HuH-7.5 (cell line): ENCODE results near the gene APBA3.

ENCODE experiments used
- DNase-seq: peaks from one replicate; pipeline ENCODE4 v3.0.0; 2011; ENCODE audit warnings: low spot score

Gene APBA3

DNA sequence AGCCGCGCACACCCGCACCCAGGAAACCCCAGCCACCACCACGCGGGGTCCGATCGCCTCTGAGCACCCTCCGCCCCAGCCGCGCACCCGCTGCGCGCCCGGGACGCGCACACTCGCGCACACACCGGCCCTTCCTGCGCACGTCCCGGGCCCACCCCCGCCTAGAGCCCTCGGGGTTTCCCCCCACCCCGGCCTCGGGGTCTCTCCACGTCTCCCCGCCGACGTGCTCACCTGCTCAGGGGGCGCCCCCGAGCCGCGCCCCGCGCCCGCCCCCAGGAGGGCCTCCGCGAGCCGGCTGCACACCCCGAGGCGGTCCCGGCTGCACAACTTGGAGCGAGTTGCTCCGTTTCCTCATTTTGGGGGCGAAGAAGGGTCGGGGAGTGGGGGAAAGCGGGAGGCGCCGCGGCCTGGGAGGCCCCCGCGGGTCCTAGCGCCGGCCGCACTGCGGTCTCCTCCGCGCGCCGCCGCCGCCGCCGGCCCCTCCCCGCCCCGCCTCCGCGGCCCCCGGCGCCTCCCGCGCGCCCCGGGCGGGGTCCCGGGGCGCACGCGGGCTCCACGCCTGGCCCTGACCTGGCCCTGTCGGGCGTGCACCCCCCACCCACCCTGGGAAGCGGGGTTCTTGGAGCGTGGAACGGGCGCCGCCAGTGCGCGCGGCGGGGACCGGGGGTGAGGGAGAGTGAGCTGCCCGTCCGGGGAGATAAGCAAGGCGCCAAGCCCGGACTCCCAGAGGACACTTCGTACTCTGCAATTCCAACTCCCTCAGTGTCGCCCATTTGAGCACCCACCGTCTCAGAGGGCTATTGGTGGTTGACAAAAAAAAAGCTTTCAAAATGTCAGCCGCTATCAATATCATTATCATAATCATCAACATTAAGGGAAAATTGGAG is 24.7 kb upstream of the APBA3 start, which contains the start of gene MATK:
Gene MATK, minus strand, starts transcription at position 444 of the 887 bp plus-strand sequence. CDS start 1,246 bp downstream, outside the sequence.
- no peak for DNase-seq

- no peak for DNase-seq
These were observed 24.0 kb upstream of the APBA3 start for GRCh38 chr19:3785451-3785937.

GRCh38 chr19:3784607-3785450 is 23.3 kb upstream of the APBA3 start:
- DNase-seq: no peak

GRCh38 chr19:3783660-3784584 is 22.4 kb upstream of the APBA3 start:
- no peak for DNase-seq

GRCh38 chr19:3782903-3783302 is 21.4 kb upstream of the APBA3 start:
- DNase-seq: no peak

DNA sequence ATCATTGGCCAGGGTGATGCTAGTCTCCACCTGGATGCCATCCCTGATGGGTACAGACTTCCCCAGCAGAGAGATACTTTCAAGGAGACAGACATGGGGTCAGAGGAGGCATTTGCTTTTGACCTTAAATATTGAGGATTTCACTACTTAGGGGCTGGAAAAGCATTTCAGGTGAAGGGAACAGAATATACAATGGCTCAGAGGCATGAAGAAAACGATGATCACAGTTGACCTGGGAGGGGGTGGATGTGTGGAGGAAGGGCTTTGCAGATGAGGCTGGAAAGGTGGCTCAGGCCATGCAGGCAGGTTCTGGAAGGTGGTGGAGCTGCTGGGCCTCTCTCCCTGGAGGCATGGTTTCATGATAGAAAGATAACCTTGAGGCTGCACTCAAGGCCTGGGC is 20.8 kb upstream of the APBA3 start:
- DNase-seq: no peak

DNA sequence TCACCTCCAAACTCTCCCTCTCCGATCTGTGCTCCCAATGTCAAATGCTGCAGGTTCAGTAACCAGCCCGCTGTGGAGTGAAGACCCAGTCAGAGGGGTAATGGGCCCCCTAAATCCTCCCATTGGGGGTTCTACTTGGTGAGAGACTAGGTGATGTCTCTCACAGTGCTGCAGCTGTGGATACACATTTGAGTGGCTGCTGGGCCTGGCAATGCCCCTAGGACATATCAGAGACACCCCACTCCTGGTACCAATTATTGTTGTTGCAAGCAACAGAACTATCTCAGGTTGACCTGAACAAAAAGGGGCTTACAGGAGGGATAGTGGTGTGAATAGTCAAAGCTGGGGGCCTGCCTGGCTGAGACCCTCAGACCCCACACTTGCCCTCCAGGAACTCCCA is 20.1 kb upstream of the APBA3 start:
- DNase-seq: no peak

DNA sequence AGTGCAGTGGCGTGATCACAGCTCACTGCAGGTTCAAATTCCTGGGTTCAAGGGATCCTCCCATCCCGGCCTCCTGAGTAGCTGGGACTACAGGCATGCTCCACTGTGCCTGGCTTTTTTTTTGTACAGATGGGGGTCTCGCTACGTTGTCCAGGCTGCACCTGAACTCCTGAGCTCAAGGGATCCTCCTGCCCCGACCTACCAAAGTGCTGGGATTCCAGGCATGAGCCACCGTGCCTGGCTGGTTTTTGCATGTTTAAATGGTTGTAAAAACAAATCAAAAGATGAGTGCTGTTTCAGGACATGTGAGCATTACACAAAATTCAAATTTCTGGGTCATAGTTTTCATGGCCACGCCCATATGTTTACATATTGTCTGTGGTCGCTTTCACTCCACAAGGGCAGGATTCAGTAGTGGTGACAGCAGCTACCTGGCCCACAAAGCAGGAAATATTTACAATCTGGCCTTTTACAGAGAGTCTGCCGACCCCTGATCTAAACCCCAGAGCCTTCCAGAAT is 19.4 kb upstream of the APBA3 start:
- no peak for DNase-seq

GRCh38 chr19:3778899-3779723 is 17.6 kb upstream of the APBA3 start:
- DNase-seq: no peak

GRCh38 chr19:3778104-3778867 is 16.8 kb upstream of the APBA3 start:
- DNase-seq: no peak

DNA sequence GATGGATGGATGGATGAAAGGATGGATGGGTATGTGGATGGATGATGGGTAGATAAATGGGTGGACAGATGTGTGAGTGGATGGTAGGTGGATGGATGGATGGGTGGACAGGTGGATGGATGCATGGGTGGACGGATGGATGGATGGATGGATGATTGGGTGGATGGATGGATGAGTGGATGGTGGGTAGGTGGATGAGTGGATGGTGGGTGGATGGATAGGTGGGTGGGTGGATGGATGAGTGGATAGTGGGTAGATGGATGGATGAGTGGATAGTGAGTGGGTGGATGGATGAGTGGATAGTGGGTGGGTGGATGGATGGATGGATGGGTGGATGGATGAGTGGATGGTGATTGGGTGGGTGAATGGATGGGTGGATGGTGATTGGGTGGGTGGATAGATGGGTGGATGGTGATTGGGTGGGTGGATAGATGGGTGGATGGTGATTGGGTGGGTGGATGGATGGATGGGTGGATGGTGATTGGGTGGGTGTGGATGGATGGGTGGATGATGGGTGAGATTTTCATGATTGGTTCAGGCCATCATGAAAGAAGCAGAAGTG is 15.1 kb upstream of the APBA3 start:
- no peak for DNase-seq

- no peak for DNase-seq
These were observed 14.3 kb upstream of the APBA3 start for GRCh38 chr19:3775831-3776230.

GRCh38 chr19:3775374-3775711 is 13.9 kb upstream of the APBA3 start:
- no peak for DNase-seq

DNA sequence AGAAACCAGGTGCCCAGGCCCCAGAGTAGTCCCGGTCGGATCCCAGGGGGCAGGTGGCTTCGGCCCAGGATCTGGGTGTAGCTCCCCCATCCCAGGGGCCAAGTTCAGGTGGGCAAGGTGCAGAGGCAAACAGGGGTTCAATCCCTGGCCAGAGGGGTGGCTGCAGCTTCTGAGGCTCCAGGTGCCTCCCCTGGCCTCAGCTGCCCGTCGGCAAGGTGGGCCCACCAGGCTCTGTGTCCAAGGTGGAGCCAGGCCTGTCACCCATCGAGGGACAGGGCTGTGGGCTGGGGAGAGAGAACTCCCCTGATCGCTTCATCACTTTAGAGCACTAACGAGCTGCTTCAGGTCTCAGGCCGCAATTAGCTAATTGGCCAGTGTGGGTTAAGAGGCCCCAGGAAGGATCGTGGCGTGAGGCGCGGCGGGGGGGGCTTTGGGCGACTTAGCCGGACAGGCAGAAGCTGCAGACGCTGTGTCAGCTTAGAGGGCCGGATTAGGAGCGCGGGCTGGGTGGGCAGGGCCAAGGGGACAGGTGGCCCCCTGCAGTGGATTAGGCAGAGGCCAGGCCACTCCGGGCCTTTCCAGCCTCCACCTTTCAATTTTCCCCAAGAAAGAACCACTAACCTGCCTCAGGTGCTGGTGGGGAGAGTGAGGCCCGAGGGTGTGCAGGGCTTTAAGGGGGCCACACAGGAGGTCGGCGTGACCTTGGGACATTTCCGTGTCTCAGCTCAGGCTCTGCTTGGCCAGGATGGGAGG is 13.3 kb upstream of the APBA3 start:
- DNase-seq: no peak

DNA sequence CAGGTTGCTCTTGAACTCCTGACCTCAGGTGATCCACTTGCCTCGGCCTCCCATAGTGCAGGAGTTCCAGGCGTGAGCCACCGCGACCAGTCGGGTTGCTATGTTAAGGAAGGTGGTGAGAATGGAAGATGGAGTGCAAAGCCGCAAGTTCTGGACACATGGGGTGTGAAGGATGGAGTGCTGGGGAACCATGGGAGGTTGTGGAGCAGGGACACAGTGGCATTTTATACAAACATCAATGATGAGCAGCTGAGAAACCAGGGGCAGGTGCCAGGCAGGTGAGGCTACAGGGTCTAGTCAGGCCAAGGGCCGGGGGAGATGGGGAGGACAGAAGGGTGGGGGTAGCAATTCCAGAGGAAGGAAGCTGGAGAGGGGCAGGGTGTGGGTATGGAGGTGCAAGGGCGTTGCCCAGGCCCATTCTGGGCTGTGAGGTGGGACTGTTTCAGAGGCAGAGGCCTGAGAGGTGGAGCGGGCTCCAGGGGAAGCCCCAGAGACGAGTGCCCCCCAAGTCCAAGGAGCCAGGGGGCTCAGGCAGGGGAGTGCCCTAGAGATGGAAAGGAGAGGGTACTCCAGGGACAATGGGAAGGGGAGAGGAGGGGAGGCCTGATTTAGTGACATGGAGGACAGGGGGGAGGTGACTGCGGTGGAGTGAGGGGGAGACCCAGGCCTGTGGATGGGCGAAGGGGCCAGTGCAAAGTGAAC is 12.5 kb upstream of the APBA3 start:
- DNase-seq: no peak

- no peak for DNase-seq
These were observed 10.5 kb upstream of the APBA3 start, which contains the start of gene RAX2 for GRCh38 chr19:3771906-3772455. RAX2 (minus strand) TSS chr19:3772228; CDS start chr19:3771742, 486 bp downstream.

GRCh38 chr19:3771000-3771905 is 9.8 kb upstream of the APBA3 start:
- DNase-seq: no peak
